ENCODE measurements around the gene HEY2.
"Not testable (repeated sequence)": the region's sequence is repeated elsewhere in the genome, so short reads cannot be mapped to it uniquely, and the experiment has no call there.

HEY2 gene

GRCh38 chr6:125749173-125749864 is at the start of gene HEY2:
Gene HEY2 (plus strand): TSS chr6:125749632. CDS start chr6:125749777, 145 bp downstream.
- peak; percentile 94 for DNase-seq

- no peak for DNase-seq
Observed at GRCh38 chr6:125700581-125701353, 48.7 kb upstream of the HEY2 start.

GRCh38 chr6:125701354-125701668 is 48.1 kb upstream of the HEY2 start:
- no peak for DNase-seq

GRCh38 chr6:125703882-125704281 is 45.5 kb upstream of the HEY2 start:
- DNase-seq, result not testable (repeated sequence)

GRCh38 chr6:125707615-125708243 is 41.7 kb upstream of the HEY2 start:
- no peak for DNase-seq

GRCh38 chr6:125711013-125711675 is 38.3 kb upstream of the HEY2 start:
- no peak for DNase-seq

- DNase-seq, result no peak
Observed at GRCh38 chr6:125714441-125715090, 34.9 kb upstream of the HEY2 start.

- no peak for DNase-seq
Observed at GRCh38 chr6:125717120-125717731, 32.2 kb upstream of the HEY2 start.

- no peak for DNase-seq
Observed at GRCh38 chr6:125718109-125718508, 31.3 kb upstream of the HEY2 start.

- no peak for DNase-seq
Observed at GRCh38 chr6:125722886-125723285, 26.5 kb upstream of the HEY2 start.

GRCh38 chr6:125727216-125727615 is 22.2 kb upstream of the HEY2 start:
- no peak for DNase-seq

- no peak for DNase-seq
Observed at GRCh38 chr6:125728739-125729138, 20.7 kb upstream of the HEY2 start.

- no peak for DNase-seq
Observed at GRCh38 chr6:125729983-125730382, 19.4 kb upstream of the HEY2 start.

GRCh38 chr6:125732398-125732797 is 17.0 kb upstream of the HEY2 start:
- no peak for DNase-seq

- DNase-seq, result no peak
Observed at GRCh38 chr6:125733516-125734300, 15.7 kb upstream of the HEY2 start.

GRCh38 chr6:125738276-125738675 is 11.2 kb upstream of the HEY2 start:
- no peak for DNase-seq

GRCh38 chr6:125739364-125739763 is 10.1 kb upstream of the HEY2 start:
- no peak for DNase-seq

GRCh38 chr6:125741336-125741735 is 8.1 kb upstream of the HEY2 start:
- no peak for DNase-seq

GRCh38 chr6:125742024-125742423 is 7.4 kb upstream of the HEY2 start:
- DNase-seq, result no peak

GRCh38 chr6:125742464-125743120 is 6.8 kb upstream of the HEY2 start:
- DNase-seq, result no peak

- DNase-seq, result no peak
Observed at GRCh38 chr6:125743604-125744003, 5.8 kb upstream of the HEY2 start.

All from right hindlimb (tissue), 1 donor.